Endothelial cell (in vitro differentiated cells): ENCODE results near the gene SELENOP. TPM values are rescaled to one million over a fixed set of nuclear protein-coding genes. Genes with fewer than 3 reads are reported as not detected.
"Not testable (repeated sequence)": the region's sequence is repeated elsewhere in the genome, so short reads cannot be mapped to it uniquely, and the experiment has no call there.

Source experiments
- DNase-seq: peaks from one replicate; pipeline ENCODE4 v3.0.0; 2021; ENCODE audit warnings: low spot score
- H3K27ac Mint-ChIP-seq: one replicate; pipeline ENCODE4 v1.8.0; 2021; ENCODE audit warnings: mixed read lengths, inconsistent platforms; ENCODE audit not compliant: unreplicated experiment
- H3K27me3 Mint-ChIP-seq: one replicate; pipeline ENCODE4 v1.8.0; 2021; ENCODE audit warnings: mild to moderate bottlenecking, moderate library complexity, mixed read lengths, inconsistent platforms; ENCODE audit not compliant: unreplicated experiment
- H3K36me3 Mint-ChIP-seq: one replicate; pipeline ENCODE4 v1.8.0; 2021; ENCODE audit warnings: mild to moderate bottlenecking, low read depth, mixed read lengths, inconsistent platforms; ENCODE audit not compliant: unreplicated experiment
- H3K4me1 Mint-ChIP-seq: one replicate; pipeline ENCODE4 v1.8.0; 2021; ENCODE audit warnings: mild to moderate bottlenecking, mixed read lengths, inconsistent platforms; ENCODE audit not compliant: unreplicated experiment
- H3K4me3 Mint-ChIP-seq: one replicate; pipeline ENCODE4 v1.8.0; 2021; ENCODE audit warnings: mild to moderate bottlenecking, mixed read lengths, inconsistent platforms; ENCODE audit not compliant: unreplicated experiment
- H3K9me3 Mint-ChIP-seq: one replicate; pipeline ENCODE4 v1.8.0; 2021; ENCODE audit warnings: mixed read lengths, inconsistent platforms; ENCODE audit not compliant: unreplicated experiment
- CTCF ChIP-seq: fragments of 200-600 bp; sonication (generic); IDR thresholded peaks from one replicate; pipeline ENCODE4 v1.5.0; 2021; ENCODE audit warnings: antibody characterized with exemption; ENCODE audit not compliant: unreplicated experiment
- total RNA-seq: library from RNA; stranded (reverse); fragmentation: NEBNext Ultra II Directional; extraction: Animal tissue kit (Norgen Biotek cat#: 25700); gene quantifications from one replicate; pipeline ENCODE4 v1.2.1, GENCODE V29; 2021; ENCODE audit not compliant: unreplicated experiment

The SELENOP gene
- total RNA-seq, 1 donor from 2014 or later: 68.9 TPM

GRCh38 chr5:42854795-42855194 is 43.1 kb upstream of the SELENOP start:
- Mint-ChIP-seq H3K9me3 (no peaks in the 10 kb centered on the region), H3K4me3 (no peak overlapping the region), H3K4me1 (peaks cover 42% of the 10 kb centered on the region), H3K27ac (no peak overlapping the region), H3K36me3 (no peaks in the 10 kb centered on the region), H3K27me3 (peaks cover 2% of the 10 kb centered on the region)
- TF ChIP-seq CTCF: no peak
- no peak for DNase-seq

DNA sequence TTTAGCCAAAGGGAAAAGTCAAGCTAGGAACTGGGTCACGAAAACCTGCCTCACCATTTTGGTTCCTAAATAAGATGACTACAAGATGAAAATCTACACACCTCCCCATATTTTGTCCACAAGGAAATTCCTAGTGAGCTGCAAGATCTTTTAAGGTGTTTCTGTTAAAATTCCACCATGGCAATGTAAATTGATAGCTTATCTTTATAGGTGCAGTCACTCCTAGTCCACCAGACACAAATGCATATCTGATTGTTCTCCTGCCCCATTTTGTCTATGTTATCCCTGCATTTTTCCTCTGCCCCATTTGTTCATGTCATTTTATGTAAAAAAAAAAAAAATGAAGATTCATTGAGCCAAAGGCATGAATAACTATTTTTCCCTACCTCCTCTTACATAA is 41.1 kb upstream of the SELENOP start:
- Mint-ChIP-seq H3K4me3 (no peak overlapping the region), H3K27me3 (peaks cover 2% of the 10 kb centered on the region), H3K27ac (no peak overlapping the region), H3K4me1 (peaks cover 26% of the 10 kb centered on the region), H3K9me3 (no peaks in the 10 kb centered on the region), H3K36me3 (no peaks in the 10 kb centered on the region)
- no peak for TF ChIP-seq CTCF
- no peak for DNase-seq

- TF ChIP-seq CTCF: no peak
- no peaks in the 10 kb centered on the region for H3K9me3 Mint-ChIP-seq
- H3K4me3 Mint-ChIP-seq: no peak overlapping the region
- H3K27ac Mint-ChIP-seq: no peak overlapping the region
- no peaks in the 10 kb centered on the region for H3K36me3 Mint-ChIP-seq
- no peak for DNase-seq
- H3K27me3 Mint-ChIP-seq: no peaks in the 10 kb centered on the region
- peaks cover 22% of the 10 kb centered on the region for H3K4me1 Mint-ChIP-seq
These were observed 39.8 kb upstream of the SELENOP start for GRCh38 chr5:42851481-42851880.

DNA sequence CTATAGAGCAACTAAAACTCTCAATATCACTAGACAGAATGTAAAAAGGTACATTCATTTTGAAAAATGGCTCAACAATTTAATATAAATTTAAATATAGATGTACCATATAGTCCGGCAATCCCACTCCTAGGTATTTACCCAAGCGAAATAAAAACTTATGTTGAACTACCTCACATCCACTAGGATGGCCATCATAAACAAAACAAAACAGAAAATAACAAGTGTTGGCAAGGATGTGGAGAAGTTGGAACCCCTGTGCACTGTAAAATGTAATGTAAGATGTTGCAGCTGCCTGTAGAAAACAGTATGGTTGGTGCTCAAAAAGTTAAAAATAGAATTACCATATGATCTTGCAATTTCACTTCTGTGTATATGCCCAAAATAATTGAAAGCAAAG is 36.9 kb upstream of the SELENOP start:
- no peaks in the 10 kb centered on the region for H3K36me3 Mint-ChIP-seq
- H3K4me3 Mint-ChIP-seq: no peak overlapping the region
- H3K4me1 Mint-ChIP-seq: peaks cover 9% of the 10 kb centered on the region
- no peak for TF ChIP-seq CTCF
- no peak overlapping the region for H3K27ac Mint-ChIP-seq
- H3K27me3 Mint-ChIP-seq: no peaks in the 10 kb centered on the region
- no peaks in the 10 kb centered on the region for H3K9me3 Mint-ChIP-seq
- DNase-seq: no peak

GRCh38 chr5:42844408-42844807 is 32.7 kb upstream of the SELENOP start:
- not testable (repeated sequence) for DNase-seq, H3K4me3 Mint-ChIP-seq, H3K27me3 Mint-ChIP-seq, H3K36me3 Mint-ChIP-seq, H3K27ac Mint-ChIP-seq, H3K9me3 Mint-ChIP-seq, H3K4me1 Mint-ChIP-seq
